GM23338 (cell line): Measurements from ENCODE around the gene LSM3. TPM values are rescaled to one million over a fixed set of nuclear protein-coding genes. Genes with fewer than 3 reads are reported as not detected.

Experiments used
- ATAC-seq: fragments of 200-7000 bp; cut with Tn5 transposase; 3 replicates; pipeline ENCODE4 v1.9.1; 2020
- DNase-seq: peaks from one replicate; pipeline ENCODE4 v3.0.0-alpha.2; 2015; ENCODE audit warnings: low spot score
- H2AFZ ChIP-seq: fragments of 200-600 bp; sonication (generic); 2 replicates; pipeline ENCODE4 v1.8.0; 2016; ENCODE audit warnings: antibody characterized with exemption, mild to moderate bottlenecking, moderate library complexity
- H3F3A ChIP-seq: fragments of 200-600 bp; sonication (generic); replicated peaks from 2 replicates; pipeline ENCODE4 v1.8.0; 2017; ENCODE audit warnings: antibody characterized with exemption, mixed run types, low read depth
- H3K27ac ChIP-seq: fragments of 200-600 bp; sonication (generic); 2 replicates; pipeline ENCODE4 v1.6.1; 2016; ENCODE audit warnings: low read depth
- H3K27me3 ChIP-seq: fragments of 200-600 bp; sonication (generic); 2 replicates; pipeline ENCODE4 v1.8.0; 2016; ENCODE audit warnings: mild to moderate bottlenecking, mixed run types, moderate library complexity; ENCODE audit not compliant: insufficient read depth
- H3K36me3 ChIP-seq: fragments of 200-600 bp; sonication (generic); 2 replicates; pipeline ENCODE4 v1.8.0; 2016; ENCODE audit warnings: mild to moderate bottlenecking; ENCODE audit not compliant: insufficient read depth
- H3K4me1 ChIP-seq: fragments of 200-600 bp; sonication (generic); 2 replicates; pipeline ENCODE4 v1.8.0; 2016; ENCODE audit warnings: mild to moderate bottlenecking, moderate library complexity; ENCODE audit not compliant: insufficient read depth
- H3K4me2 ChIP-seq: fragments of 200-600 bp; sonication (generic); 2 replicates; pipeline ENCODE4 v1.7.1; 2017; ENCODE audit warnings: mixed run types
- H3K4me3 ChIP-seq: fragments of 200-600 bp; sonication (generic); 2 replicates; pipeline ENCODE4 v1.6.1; 2016; ENCODE audit warnings: mixed run types
- H3K79me2 ChIP-seq: fragments of 200-600 bp; sonication (generic); replicated peaks from 2 replicates; pipeline ENCODE4 v1.8.0; 2017; ENCODE audit warnings: mild to moderate bottlenecking; ENCODE audit not compliant: insufficient read depth
- H3K9me2 ChIP-seq: fragments of 200-600 bp; sonication (generic); 2 replicates; pipeline ENCODE4 v1.8.0; 2017; ENCODE audit not compliant: insufficient read depth
- H4K20me1 ChIP-seq: fragments of 200-600 bp; sonication (generic); replicated peaks from 2 replicates; pipeline ENCODE4 v1.8.0; 2017; ENCODE audit warnings: mild to moderate bottlenecking; ENCODE audit not compliant: insufficient read depth
- H3K27ac Mint-ChIP-seq: 2 replicates; pipeline ENCODE4 v1.8.0; 2020; ENCODE audit warnings: inconsistent platforms, mild to moderate bottlenecking, moderate library complexity, mixed read lengths
- H3K27me3 Mint-ChIP-seq: 3 replicates; pipeline ENCODE4 v1.8.0; 2022; ENCODE audit warnings: low read depth, mild to moderate bottlenecking, moderate library complexity, mixed read lengths, inconsistent platforms; ENCODE audit not compliant: insufficient read depth, poor library complexity
- H3K36me3 Mint-ChIP-seq: 3 replicates; pipeline ENCODE4 v1.8.0; 2021; ENCODE audit warnings: low read depth, mild to moderate bottlenecking, inconsistent platforms, moderate library complexity, mixed read lengths
- H3K4me1 Mint-ChIP-seq: 3 replicates; pipeline ENCODE4 v1.8.0; 2020; ENCODE audit warnings: mild to moderate bottlenecking, inconsistent platforms, mixed read lengths
- H3K4me3 Mint-ChIP-seq: 3 replicates; pipeline ENCODE4 v1.8.0; 2021; ENCODE audit warnings: moderate library complexity, mild to moderate bottlenecking, inconsistent platforms, mixed read lengths
- H3K9me3 Mint-ChIP-seq: 3 replicates; pipeline ENCODE4 v1.8.0; 2020; ENCODE audit warnings: moderate library complexity, mild to moderate bottlenecking, inconsistent platforms, mixed read lengths
- CREB1 ChIP-seq: fragments of 250-450 bp; sonication (Bioruptor Pico); IDR thresholded peaks from 2 replicates; pipeline ENCODE4 v1.5.0; 2020; ENCODE audit warnings: low read depth, mild to moderate bottlenecking, moderate library complexity
- EZH2 ChIP-seq: fragments of 200-600 bp; sonication (generic); IDR thresholded peaks from one replicate; pipeline ENCODE4 v1.8.0; 2017; ENCODE audit warnings: antibody characterized with exemption, mild to moderate bottlenecking, low read depth; ENCODE audit not compliant: unreplicated experiment
- EZH2phosphoT487 ChIP-seq: fragments of 200-600 bp; sonication (generic); IDR thresholded peaks from one replicate; pipeline ENCODE4 v1.8.1; 2018; ENCODE audit warnings: antibody characterized with exemption; ENCODE audit not compliant: unreplicated experiment
- JUNB ChIP-seq: IDR thresholded peaks from one replicate; pipeline ENCODE4 v1.6.1; 2016; ENCODE audit warnings: antibody characterized with exemption; ENCODE audit not compliant: unreplicated experiment
- NANOG ChIP-seq: IDR thresholded peaks from 2 replicates; pipeline ENCODE4 v1.6.1; 2016; ENCODE audit warnings: antibody characterized with exemption, borderline replicate concordance
- POLR2AphosphoS5 ChIP-seq: IDR thresholded peaks from 2 replicates; pipeline ENCODE4 v1.6.1; 2016; ENCODE audit warnings: antibody characterized with exemption, low read depth
- REST ChIP-seq: IDR thresholded peaks from one replicate; pipeline ENCODE4 v1.6.1; 2018; ENCODE audit warnings: antibody characterized with exemption; ENCODE audit not compliant: unreplicated experiment
- STAT1 ChIP-seq: IDR thresholded peaks from one replicate; pipeline ENCODE4 v1.6.1; 2016; ENCODE audit warnings: antibody characterized with exemption; ENCODE audit not compliant: unreplicated experiment
- ZNF114 ChIP-seq: fragments of 250-450 bp; sonication (Bioruptor Pico); IDR thresholded peaks from 2 replicates; pipeline ENCODE4 v1.5.0; 2020; ENCODE audit warnings: mild to moderate bottlenecking, moderate library complexity
- ZNF331 ChIP-seq: fragments of 250-450 bp; sonication (Bioruptor Pico); IDR thresholded peaks from 2 replicates; pipeline ENCODE4 v1.5.0; 2020; ENCODE audit warnings: low read depth, mild to moderate bottlenecking, moderate library complexity
- ZNF462 ChIP-seq: fragments of 250-450 bp; sonication (Bioruptor Pico); IDR thresholded peaks from 2 replicates; pipeline ENCODE4 v1.5.0; 2020; ENCODE audit warnings: mild to moderate bottlenecking, moderate library complexity
- polyA plus RNA-seq: library from polyadenylated mRNA; unstranded; fragments of >200 nt; fragmentation: Nextera tagmentation; extraction: Ambion mirVana; gene quantifications from 2 replicates; pipeline ENCODE4 v1.2.1, GENCODE V29; 2016
- total RNA-seq: library from RNA; depleted of rRNA; stranded (reverse); fragments of >200 nt; shearing (Covaris generic); gene quantifications from 2 replicates; pipeline ENCODE4 v1.2.3, GENCODE V29; 2014

LSM3 gene
- total and polyA plus RNA-seq, 2 experiments from 2014 or later = 20.1 to 71.5 TPM

- H3K79me2 ChIP-seq = no peaks in the 10 kb centered on the region
- H3K36me3 Mint-ChIP-seq = peaks cover 77% of the 10 kb centered on the region
- ATAC-seq (no peak), DNase-seq (no peak)
- H4K20me1 ChIP-seq = 0 out of 2 replicates have a peak, but pooled peaks cover 5% of the 10 kb centered on the region
- TF ChIP-seq EZH2phosphoT487 (no peak), ZNF462 (CRISPR knock-in tag) (no peak), JUNB (no peak), NANOG (no peak), STAT1 (no peak), ZNF331 (CRISPR knock-in tag) (no peak), ZNF114 (CRISPR knock-in tag) (no peak), EZH2 (no peak), REST (no peak), CREB1 (CRISPR knock-in tag) (no peak), POLR2AphosphoS5 (no peak)
- no peak overlapping the region for H3K4me3 ChIP-seq
- H3K36me3 ChIP-seq = peaks cover 34% of the 10 kb centered on the region
- no peak overlapping the region for H3K4me2 ChIP-seq
- H3K4me1 ChIP-seq = no peaks in the 10 kb centered on the region
- no peak overlapping the region for H3K27ac Mint-ChIP-seq
- H3K9me3 Mint-ChIP-seq = peaks cover 7% of the 10 kb centered on the region; the same call in 2 of the 3 replicates
- peaks cover 2% of the 10 kb centered on the region for H3K27me3 Mint-ChIP-seq
- H3K27me3 ChIP-seq = no peaks in the 10 kb centered on the region
- no peaks in the 10 kb centered on the region for H3F3A ChIP-seq
- no peaks in the 10 kb centered on the region for H3K4me1 Mint-ChIP-seq
- no peak overlapping the region for H3K27ac ChIP-seq
- no peak overlapping the region for H3K4me3 Mint-ChIP-seq
- no peak overlapping the region for H2AFZ ChIP-seq
- no peaks in the 10 kb centered on the region for H3K9me2 ChIP-seq
Observed at GRCh38 chr3:14156843-14157561, 21.6 kb upstream of the LSM3 start.
